ENCODE data around the gene SSX7.
"Not testable (repeated sequence)": the region's sequence is repeated elsewhere in the genome, so short reads cannot be mapped to it uniquely, and the experiment has no call there.

DNA sequence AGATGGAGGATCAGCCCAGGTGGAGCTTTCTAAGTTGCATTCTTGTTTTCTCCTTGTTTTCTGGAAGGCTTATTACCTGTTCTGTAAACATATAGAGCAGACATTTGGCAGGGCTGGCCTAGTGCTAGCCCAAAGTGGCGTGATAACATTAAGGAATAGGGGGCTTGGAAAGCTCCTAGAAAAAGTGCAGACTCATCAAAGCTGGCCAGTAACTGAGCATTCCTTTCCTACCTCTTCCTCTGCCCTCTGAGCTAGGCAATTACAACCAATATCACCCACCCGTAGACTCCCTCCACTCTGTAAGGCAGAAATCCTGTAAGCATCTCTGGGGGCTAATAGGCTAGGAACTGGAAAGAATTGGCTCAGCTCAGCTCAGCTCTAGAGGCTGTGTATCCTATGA lies 7.5 kb upstream of the SSX7 start:
- not testable (repeated sequence) for TF ChIP-seq POLR2A, POLR2AphosphoS5 (IDR thresholded peaks at IDR 0.05)
- TF ChIP-seq, protein P1, sequence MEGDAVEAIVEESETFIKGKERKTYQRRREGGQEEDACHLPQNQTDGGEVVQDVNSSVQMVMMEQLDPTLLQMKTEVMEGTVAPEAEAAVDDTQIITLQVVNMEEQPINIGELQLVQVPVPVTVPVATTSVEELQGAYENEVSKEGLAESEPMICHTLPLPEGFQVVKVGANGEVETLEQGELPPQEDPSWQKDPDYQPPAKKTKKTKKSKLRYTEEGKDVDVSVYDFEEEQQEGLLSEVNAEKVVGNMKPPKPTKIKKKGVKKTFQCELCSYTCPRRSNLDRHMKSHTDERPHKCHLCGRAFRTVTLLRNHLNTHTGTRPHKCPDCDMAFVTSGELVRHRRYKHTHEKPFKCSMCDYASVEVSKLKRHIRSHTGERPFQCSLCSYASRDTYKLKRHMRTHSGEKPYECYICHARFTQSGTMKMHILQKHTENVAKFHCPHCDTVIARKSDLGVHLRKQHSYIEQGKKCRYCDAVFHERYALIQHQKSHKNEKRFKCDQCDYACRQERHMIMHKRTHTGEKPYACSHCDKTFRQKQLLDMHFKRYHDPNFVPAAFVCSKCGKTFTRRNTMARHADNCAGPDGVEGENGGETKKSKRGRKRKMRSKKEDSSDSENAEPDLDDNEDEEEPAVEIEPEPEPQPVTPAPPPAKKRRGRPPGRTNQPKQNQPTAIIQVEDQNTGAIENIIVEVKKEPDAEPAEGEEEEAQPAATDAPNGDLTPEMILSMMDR (IDR thresholded peaks at IDR 0.05), result not testable (repeated sequence)

All from prostate gland (tissue), 2 donors.